Uterus (tissue), 4 donors: ENCODE data around the gene COL27A1. TPM values are rescaled to one million over a fixed set of nuclear protein-coding genes. Genes with fewer than 3 reads are reported as not detected.

ENCODE experiments used
- DNase-seq, 2 donors: peaks; one replicate each; pipeline ENCODE4 v3.0.0-alpha.2; 2019 to 2020
- H3K27ac ChIP-seq, 2 donors: fragments of 200-600 bp; sonication (generic); 1 replicate in 1 of 2; 2 replicates in 1 of 2; pipeline ENCODE4 v1.5.1; 2016 to 2018
- H3K27me3 ChIP-seq, 2 donors: fragments of 200-600 bp; sonication (generic); one replicate each; pipeline ENCODE4 v1.5.1; 2018 to 2019; ENCODE audit warnings: control low read depth in 1 of 2
- H3K36me3 ChIP-seq, 2 donors: fragments of 200-600 bp; sonication (generic); one replicate each; pipeline ENCODE4 v1.5.1; 2019; ENCODE audit warnings: control low read depth in 1 of 2
- H3K4me1 ChIP-seq, 2 donors: fragments of 200-600 bp; sonication (generic); one replicate each; pipeline ENCODE4 v1.5.1; 2018 to 2019; ENCODE audit warnings: control low read depth in 1 of 2
- H3K4me3 ChIP-seq, 2 donors: fragments of 200-600 bp; sonication (generic); 1 replicate in 1 of 2; 2 replicates in 1 of 2; pipeline ENCODE4 v1.5.1; 2018 to 2019; ENCODE audit warnings: mild to moderate bottlenecking in 1 of 2
- H3K9me3 ChIP-seq, 2 donors: fragments of 200-600 bp; sonication (generic); one replicate each; pipeline ENCODE4 v1.5.1; 2019; ENCODE audit warnings: control low read depth in 1 of 2
- POLR2A ChIP-seq, 2 donors: fragments of 450-650 bp; IDR thresholded peaks; one replicate each; pipeline ENCODE4 v1.6.1; 2016; ENCODE audit warnings: antibody characterized with exemption in 2 of 2, mild to moderate bottlenecking in 1 of 2, moderate library complexity in 1 of 2
- intact Hi-C: fragments of 100-400 bp; cut with DNase I; formaldehyde crosslinking; loops from one replicate; pipeline ENCODE4 v1.15.1; 2023; ENCODE audit warnings: low total_unique reads
- total RNA-seq, 4 donors: library from RNA; depleted of rRNA in 3 of 4; stranded (reverse); fragments of >200 nt in 3 of 4; gene quantifications; one replicate each; pipeline versions ENCODE4 v1.1.0 to v1.2.4, GENCODE V29; 2014 to 2023
- TF ChIP-seq, protein P1 (sequence below), 4 experiments: fragments of 200-600 bp in 2 of 4; fragments of 450-650 bp in 2 of 4; sonication (generic) in 2 of 4; IDR thresholded peaks; one replicate each; pipeline ENCODE4 v1.5.1; 2016 to 2019; ENCODE audit warnings: antibody characterized with exemption in 4 of 4, mild to moderate bottlenecking in 2 of 4, moderate library complexity in 1 of 4
- donor health status: DM: yes; HTN: yes; CAD: no.

Gene COL27A1
- total RNA-seq, 4 donors from 2014 or later = 7.9 to 52.9 (median 43.3) TPM

DNA sequence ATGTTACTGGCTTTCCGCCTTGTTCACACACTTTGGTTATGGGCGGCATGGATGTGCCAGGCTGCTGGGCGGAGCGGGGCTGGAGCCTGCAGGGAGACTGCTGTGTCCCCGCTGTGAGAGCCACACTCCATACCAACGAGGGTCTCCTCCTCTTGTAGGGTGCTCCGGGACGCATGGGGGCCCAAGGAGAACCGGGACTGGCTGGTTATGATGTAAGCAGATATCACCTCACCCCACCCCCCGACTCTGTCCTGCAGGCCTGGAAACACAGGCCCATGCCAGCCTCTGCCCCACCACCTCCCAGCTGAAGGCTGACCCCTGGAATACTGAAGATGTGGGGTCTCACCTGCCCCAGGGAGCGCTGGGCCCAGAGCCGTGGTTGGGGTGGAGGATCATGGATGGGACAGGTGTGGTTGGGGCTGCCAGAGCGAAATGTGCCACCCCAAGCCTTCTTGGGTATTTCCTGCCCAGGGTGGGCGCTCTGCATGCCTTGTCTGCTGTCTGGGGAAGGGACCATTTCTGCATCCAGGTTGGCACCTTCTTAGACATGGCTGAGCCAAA is 128.3 kb downstream of the COL27A1 start:
- intact Hi-C loops = no loop called here
- Histone ChIP-seq H3K4me1 (no peaks in the 10 kb centered on the region), H3K27me3 (no peaks in the 10 kb centered on the region), H3K27ac (no peak overlapping the region), H3K9me3 (no peaks in the 10 kb centered on the region), H3K4me3 (no peak overlapping the region), H3K36me3 (no peaks in the 10 kb centered on the region)
- TF ChIP-seq, protein P1, sequence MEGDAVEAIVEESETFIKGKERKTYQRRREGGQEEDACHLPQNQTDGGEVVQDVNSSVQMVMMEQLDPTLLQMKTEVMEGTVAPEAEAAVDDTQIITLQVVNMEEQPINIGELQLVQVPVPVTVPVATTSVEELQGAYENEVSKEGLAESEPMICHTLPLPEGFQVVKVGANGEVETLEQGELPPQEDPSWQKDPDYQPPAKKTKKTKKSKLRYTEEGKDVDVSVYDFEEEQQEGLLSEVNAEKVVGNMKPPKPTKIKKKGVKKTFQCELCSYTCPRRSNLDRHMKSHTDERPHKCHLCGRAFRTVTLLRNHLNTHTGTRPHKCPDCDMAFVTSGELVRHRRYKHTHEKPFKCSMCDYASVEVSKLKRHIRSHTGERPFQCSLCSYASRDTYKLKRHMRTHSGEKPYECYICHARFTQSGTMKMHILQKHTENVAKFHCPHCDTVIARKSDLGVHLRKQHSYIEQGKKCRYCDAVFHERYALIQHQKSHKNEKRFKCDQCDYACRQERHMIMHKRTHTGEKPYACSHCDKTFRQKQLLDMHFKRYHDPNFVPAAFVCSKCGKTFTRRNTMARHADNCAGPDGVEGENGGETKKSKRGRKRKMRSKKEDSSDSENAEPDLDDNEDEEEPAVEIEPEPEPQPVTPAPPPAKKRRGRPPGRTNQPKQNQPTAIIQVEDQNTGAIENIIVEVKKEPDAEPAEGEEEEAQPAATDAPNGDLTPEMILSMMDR (IDR thresholded peaks at IDR 0.05) = no peak
- TF ChIP-seq POLR2A (IDR thresholded peaks at IDR 0.05) = no peak
- DNase-seq = peak; percentile 12 to 15

DNA sequence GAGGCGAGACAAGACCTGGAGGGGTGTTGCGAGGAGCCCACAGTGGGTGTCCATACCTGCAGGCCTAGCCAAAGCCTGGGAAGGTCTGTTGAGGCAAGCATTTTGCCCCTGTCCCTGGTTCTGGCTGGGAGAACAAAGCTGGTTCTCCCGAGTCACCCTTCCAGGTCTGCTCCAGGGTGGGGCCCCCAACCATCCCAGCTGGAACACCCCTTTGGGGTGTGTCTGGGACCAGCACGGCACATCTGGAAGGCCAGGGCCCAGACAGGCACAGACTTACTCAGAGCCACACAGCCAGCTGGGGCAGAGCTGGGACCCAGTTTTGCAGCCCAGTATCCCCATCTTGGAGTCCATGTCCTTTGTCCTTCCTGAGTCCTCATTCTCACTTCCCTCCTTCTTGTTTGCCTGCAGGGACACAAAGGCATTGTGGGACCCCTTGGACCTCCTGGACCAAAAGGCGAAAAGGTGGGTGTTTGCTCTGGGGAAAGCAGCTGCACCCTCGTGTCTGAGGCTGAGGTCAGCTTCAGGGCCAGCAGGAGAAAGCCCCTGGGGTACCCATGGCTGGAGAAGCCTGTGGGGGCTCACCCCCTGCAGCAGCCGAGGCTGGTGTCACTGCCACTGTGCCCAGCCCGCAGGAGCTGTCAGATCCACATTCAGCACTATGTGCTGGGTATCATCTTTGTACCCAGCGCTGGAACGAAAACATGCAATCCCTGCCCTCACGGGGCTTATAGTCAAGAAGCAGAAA is 129.2 kb downstream of the COL27A1 start:
- DNase-seq = peak; percentile 10 to 11
- intact Hi-C loops = no loop called here
- Histone ChIP-seq H3K4me3 (no peak overlapping the region), H3K27me3 (no peaks in the 10 kb centered on the region), H3K9me3 (no peaks in the 10 kb centered on the region), H3K36me3 (no peaks in the 10 kb centered on the region), H3K27ac (no peak overlapping the region), H3K4me1 (no peaks in the 10 kb centered on the region)
- no peak for TF ChIP-seq POLR2A (IDR thresholded peaks at IDR 0.05)
- TF ChIP-seq, protein P1 (IDR thresholded peaks at IDR 0.05) = no peak

DNA sequence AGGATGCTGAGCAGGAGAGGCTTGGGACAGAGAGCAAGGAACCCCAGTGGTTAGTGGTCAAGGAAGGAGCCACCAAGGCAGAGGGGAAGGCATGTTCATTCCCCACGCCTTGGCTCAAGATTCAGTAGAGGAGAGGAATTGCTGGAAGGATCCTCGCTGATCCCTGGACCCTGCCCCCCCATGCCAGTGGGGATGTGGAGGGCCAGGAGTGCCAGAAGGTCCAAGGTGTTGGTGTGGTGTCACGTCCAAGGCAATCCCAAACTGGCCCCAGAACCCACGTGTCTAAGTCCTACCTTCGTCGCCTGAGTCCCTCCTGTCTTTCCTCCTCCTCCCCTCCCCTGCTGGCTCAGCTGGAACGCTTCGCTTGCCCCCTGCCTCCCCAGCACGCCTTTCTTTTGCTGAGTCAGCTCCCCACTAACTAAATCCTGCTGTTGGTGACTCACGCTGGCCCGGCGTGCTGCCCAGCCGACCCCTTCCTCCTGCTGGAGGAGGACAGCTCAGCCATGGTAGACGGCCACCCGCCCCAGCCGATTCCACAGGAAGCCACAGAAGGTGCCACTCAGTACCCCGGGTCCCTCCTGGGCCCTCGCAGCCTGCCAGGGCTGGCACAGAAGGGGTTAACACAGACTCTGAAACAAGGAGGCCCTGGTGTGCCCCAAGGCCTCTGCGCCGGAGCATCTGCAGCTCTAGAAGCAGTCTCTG is 130.0 kb downstream of the COL27A1 start:
- peak; percentile 77 to 85 for DNase-seq
- Histone ChIP-seq H3K36me3 (no peaks in the 10 kb centered on the region), H3K9me3 (no peaks in the 10 kb centered on the region), H3K27ac (peak overlapping the region; percentile 33 to 45), H3K4me3 (no peak overlapping the region), H3K27me3 (no peaks in the 10 kb centered on the region), H3K4me1 (no peaks in the 10 kb centered on the region)
- intact Hi-C loops = no loop called here
- TF ChIP-seq, protein P1 (IDR thresholded peaks at IDR 0.05) = peak in 1 of 4 experiments; percentile 35
- no peak for TF ChIP-seq POLR2A (IDR thresholded peaks at IDR 0.05)

DNA sequence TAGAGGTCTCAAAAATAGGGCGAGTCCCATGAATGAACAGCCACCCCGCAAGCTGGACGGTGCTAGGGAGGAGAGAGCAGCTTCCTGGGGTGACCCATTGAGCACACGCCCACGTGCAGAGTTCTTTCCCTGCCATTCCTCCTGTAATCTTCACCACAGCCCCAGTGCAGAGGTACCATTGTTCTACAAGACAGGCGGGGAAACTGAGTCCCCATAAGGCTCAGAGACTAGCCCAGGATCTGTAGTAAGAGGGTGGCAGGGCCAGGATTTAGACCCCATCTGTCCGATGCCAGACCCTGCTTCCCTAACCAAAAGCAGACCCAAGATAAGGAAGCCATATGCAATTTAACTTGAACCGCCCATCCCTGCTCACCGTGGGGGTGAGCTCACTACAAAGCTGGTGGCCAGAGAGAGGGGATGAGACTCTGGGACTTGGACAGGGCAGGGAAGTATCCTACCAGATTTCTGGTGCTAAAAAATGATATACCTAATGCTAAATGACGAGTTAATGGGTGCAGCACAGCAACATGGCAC is 130.9 kb downstream of the COL27A1 start:
- Histone ChIP-seq H3K4me1 (no peaks in the 10 kb centered on the region), H3K4me3 (no peak overlapping the region), H3K27me3 (no peaks in the 10 kb centered on the region), H3K27ac (no peak overlapping the region), H3K36me3 (no peaks in the 10 kb centered on the region), H3K9me3 (no peaks in the 10 kb centered on the region)
- DNase-seq = peak; percentile 8 to 10
- no peak for TF ChIP-seq POLR2A (IDR thresholded peaks at IDR 0.05)
- TF ChIP-seq, protein P1 (IDR thresholded peaks at IDR 0.05) = no peak
- intact Hi-C loops = no loop called here
